ENCODE results near the gene GPSM3. TPM values are rescaled to one million over a fixed set of nuclear protein-coding genes. Genes with fewer than 3 reads are reported as not detected.

The GPSM3 gene
- total and polyA plus RNA-seq, 2 of the 13 experiments (the other 11 are each of a cell fraction or from before 2014, with no cell fraction given): 0.18 to 6.2 TPM

DNA sequence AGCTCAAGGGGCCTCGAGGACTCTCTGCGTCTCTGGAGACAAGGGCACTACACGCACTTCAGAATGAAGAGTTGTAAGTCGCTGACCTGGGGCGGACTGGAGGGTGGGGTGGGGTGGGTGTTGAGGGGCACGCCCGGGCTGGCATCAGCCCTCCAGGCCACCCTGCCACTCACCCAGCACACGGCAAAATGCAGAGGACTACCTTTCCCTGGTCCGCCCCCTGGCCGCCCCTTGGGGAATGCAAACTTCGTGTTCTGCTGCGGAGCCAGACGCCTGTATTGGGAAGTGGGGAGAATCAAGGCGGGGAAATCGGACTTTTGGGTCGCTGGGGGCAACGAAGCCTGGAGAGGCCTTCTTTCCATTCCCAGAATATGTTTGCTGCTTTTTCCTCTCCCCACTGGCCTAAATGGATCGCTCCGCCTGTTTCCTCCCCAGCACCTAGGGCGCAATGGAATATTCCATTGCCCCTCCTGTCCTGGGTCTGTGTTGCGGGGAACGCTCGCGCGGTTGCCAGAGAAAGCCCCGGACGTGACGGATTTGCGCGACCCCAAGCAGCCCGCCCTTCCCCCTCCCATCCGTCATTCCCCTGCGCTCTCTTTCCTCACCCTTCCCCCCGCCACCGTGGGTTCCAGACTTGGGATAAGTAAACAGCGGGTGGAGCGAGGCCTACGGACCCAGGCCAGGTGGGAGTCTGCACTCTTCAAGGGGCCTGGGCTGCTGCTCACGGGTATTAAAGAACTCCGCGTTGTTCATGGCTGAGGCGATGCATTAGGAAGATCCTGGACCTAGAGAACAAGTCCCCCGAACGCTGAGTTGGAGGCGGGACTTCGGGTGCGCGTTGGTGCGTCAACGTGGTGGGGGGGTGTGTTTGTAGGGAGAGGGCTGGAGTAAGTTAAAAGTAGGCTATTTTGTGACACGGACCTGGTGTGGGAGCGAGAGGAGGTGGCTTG, 38.6 kb downstream of the GPSM3 start, which contains the start of gene PPT2 (continued):
- TF ChIP-seq, protein P1, sequence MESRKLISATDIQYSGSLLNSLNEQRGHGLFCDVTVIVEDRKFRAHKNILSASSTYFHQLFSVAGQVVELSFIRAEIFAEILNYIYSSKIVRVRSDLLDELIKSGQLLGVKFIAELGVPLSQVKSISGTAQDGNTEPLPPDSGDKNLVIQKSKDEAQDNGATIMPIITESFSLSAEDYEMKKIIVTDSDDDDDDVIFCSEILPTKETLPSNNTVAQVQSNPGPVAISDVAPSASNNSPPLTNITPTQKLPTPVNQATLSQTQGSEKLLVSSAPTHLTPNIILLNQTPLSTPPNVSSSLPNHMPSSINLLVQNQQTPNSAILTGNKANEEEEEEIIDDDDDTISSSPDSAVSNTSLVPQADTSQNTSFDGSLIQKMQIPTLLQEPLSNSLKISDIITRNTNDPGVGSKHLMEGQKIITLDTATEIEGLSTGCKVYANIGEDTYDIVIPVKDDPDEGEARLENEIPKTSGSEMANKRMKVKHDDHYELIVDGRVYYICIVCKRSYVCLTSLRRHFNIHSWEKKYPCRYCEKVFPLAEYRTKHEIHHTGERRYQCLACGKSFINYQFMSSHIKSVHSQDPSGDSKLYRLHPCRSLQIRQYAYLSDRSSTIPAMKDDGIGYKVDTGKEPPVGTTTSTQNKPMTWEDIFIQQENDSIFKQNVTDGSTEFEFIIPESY (CRISPR knock-in tag; IDR thresholded peaks at IDR 0.05): 0 out of 2 replicates have a peak, but pooled peaks have one; percentile 28
- peak; percentile 11 for TF ChIP-seq AGO1 (IDR thresholded peaks at IDR 0.05; ENCODE audit: low read depth, low read length, poor library complexity, severe bottlenecking)
- peak; percentile 17; the same call in 1 of the 2 replicates for TF ChIP-seq BORCS8-MEF2B (CRISPR knock-in tag; IDR thresholded peaks at IDR 0.05)
- TF ChIP-seq, protein P2, sequence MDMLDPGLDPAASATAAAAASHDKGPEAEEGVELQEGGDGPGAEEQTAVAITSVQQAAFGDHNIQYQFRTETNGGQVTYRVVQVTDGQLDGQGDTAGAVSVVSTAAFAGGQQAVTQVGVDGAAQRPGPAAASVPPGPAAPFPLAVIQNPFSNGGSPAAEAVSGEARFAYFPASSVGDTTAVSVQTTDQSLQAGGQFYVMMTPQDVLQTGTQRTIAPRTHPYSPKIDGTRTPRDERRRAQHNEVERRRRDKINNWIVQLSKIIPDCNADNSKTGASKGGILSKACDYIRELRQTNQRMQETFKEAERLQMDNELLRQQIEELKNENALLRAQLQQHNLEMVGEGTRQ (IDR thresholded peaks at IDR 0.05; ENCODE audit: low read depth, low read length): no peak
- TF ChIP-seq, protein P2 (CRISPR knock-in tag; IDR thresholded peaks at IDR 0.05; ENCODE audit: borderline replicate concordance): no peak; the same call in 1 of the 2 replicates
- TF ChIP-seq ZNF776 (CRISPR knock-in tag; IDR thresholded peaks at IDR 0.05): 0 out of 2 replicates have a peak, but pooled peaks have one; percentile 44
- TF ChIP-seq RXRB (CRISPR knock-in tag; IDR thresholded peaks at IDR 0.05; ENCODE audit: borderline replicate concordance): peak; percentile 35
- TF ChIP-seq, protein P3, sequence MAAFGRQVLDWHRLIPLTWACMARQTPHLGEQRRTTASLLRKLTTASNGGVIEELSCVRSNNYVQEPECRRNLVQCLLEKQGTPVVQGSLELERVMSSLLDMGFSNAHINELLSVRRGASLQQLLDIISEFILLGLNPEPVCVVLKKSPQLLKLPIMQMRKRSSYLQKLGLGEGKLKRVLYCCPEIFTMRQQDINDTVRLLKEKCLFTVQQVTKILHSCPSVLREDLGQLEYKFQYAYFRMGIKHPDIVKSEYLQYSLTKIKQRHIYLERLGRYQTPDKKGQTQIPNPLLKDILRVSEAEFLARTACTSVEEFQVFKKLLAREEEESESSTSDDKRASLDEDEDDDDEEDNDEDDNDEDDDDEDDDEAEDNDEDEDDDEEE (CRISPR knock-in tag; IDR thresholded peaks at IDR 0.05): 0 out of 2 replicates have a peak, but pooled peaks have one; percentile 12
- TF ChIP-seq ZC3H4 (CRISPR knock-in tag; IDR thresholded peaks at IDR 0.05; ENCODE audit: borderline replicate concordance): no peak; the same call in 1 of the 2 replicates
- TF ChIP-seq CEBPB (IDR thresholded peaks at IDR 0.05; ENCODE audit: borderline replicate concordance, low read depth, low read length): 0 out of 2 replicates have a peak, but pooled peaks have one; percentile 1
- peak; percentile 83 for TF ChIP-seq ISL2 (CRISPR knock-in tag; IDR thresholded peaks at IDR 0.05)
- TF ChIP-seq KLF12 (CRISPR knock-in tag; IDR thresholded peaks at IDR 0.05; ENCODE audit: borderline replicate concordance): peak; percentile 68; the same call in 1 of the 2 replicates
- TF ChIP-seq CCAR2 (optimal IDR thresholded peaks at IDR 0.05; ENCODE audit: low read depth, low read length): no peak
- TF ChIP-seq KLF13 (CRISPR knock-in tag; IDR thresholded peaks at IDR 0.05): peak; percentile 90; the same call in 1 of the 2 replicates
- no peak for TF ChIP-seq ZNF616 (CRISPR knock-in tag; IDR thresholded peaks at IDR 0.05; ENCODE audit: low read depth)
- no peak for TF ChIP-seq HNRNPUL1 (IDR thresholded peaks at IDR 0.05; ENCODE audit: low read depth, low read length)
- peak; percentile 89 for TF ChIP-seq HOXA3 (CRISPR knock-in tag; IDR thresholded peaks at IDR 0.05)
- TF ChIP-seq MAZ (IDR thresholded peaks at IDR 0.05; ENCODE audit: borderline replicate concordance, low read depth, low read length): peak; percentile 73
- peak; percentile 68 for TF ChIP-seq MAZ (CRISPR knock-in tag; IDR thresholded peaks at IDR 0.05; ENCODE audit: low read depth)
- TF ChIP-seq, protein P4, sequence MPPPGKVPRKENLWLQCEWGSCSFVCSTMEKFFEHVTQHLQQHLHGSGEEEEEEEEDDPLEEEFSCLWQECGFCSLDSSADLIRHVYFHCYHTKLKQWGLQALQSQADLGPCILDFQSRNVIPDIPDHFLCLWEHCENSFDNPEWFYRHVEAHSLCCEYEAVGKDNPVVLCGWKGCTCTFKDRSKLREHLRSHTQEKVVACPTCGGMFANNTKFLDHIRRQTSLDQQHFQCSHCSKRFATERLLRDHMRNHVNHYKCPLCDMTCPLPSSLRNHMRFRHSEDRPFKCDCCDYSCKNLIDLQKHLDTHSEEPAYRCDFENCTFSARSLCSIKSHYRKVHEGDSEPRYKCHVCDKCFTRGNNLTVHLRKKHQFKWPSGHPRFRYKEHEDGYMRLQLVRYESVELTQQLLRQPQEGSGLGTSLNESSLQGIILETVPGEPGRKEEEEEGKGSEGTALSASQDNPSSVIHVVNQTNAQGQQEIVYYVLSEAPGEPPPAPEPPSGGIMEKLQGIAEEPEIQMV (CRISPR knock-in tag; IDR thresholded peaks at IDR 0.05; ENCODE audit: low read depth): peak; percentile 59
- peak; percentile 34 for TF ChIP-seq TGIF2 (CRISPR knock-in tag; IDR thresholded peaks at IDR 0.05)
- TF ChIP-seq ZNF17 (CRISPR knock-in tag; IDR thresholded peaks at IDR 0.05): no peak
